ENCODE results near the gene TESK1.
A peak's percentile ranks its signal among the peaks of the same experiment; 100 is the strongest.
"Not testable (repeated sequence)": the region's sequence is repeated elsewhere in the genome, so short reads cannot be mapped to it uniquely, and the experiment has no call there.

Gene TESK1

GRCh38 chr9:35612843-35613242 is 7.8 kb downstream of the TESK1 start:
- no peak for DNase-seq (ENCODE audit: low read depth in 2 of 2, low spot score in 1 of 2)

GRCh38 chr9:35615981-35616680 is 11.1 kb downstream of the TESK1 start:
- DNase-seq (ENCODE audit: low read depth in 2 of 2, low spot score in 1 of 2), result no peak

GRCh38 chr9:35616681-35617459 is 11.8 kb downstream of the TESK1 start:
- DNase-seq (ENCODE audit: low read depth in 2 of 2, low spot score in 1 of 2), result peak in 1 of 2 donors; percentile 41

GRCh38 chr9:35617548-35617947 is 12.5 kb downstream of the TESK1 start:
- no peak for DNase-seq (ENCODE audit: low read depth in 2 of 2, low spot score in 1 of 2)

- DNase-seq (ENCODE audit: low read depth in 2 of 2, low spot score in 1 of 2), result no peak
Measured at GRCh38 chr9:35618325-35618727, 13.3 kb downstream of the TESK1 start, which contains the start of gene CD72. CD72 (minus strand) TSS chr9:35618413; CDS start chr9:35618303, 110 bp downstream.

- DNase-seq (ENCODE audit: low read depth in 2 of 2, low spot score in 1 of 2), result no peak
Measured at GRCh38 chr9:35618854-35619799, 14.1 kb downstream of the TESK1 start.

- DNase-seq (ENCODE audit: low read depth in 2 of 2, low spot score in 1 of 2), result no peak
Measured at GRCh38 chr9:35619800-35620158, 14.7 kb downstream of the TESK1 start.

- no peak for DNase-seq (ENCODE audit: low read depth in 2 of 2, low spot score in 1 of 2)
Measured at GRCh38 chr9:35627575-35627974, 22.5 kb downstream of the TESK1 start.

GRCh38 chr9:35628389-35628991 is 23.4 kb downstream of the TESK1 start:
- DNase-seq (ENCODE audit: low read depth in 2 of 2, low spot score in 1 of 2), result no peak

GRCh38 chr9:35629597-35629996 is 24.5 kb downstream of the TESK1 start:
- DNase-seq (ENCODE audit: low read depth in 2 of 2, low spot score in 1 of 2), result no peak

GRCh38 chr9:35635730-35636129 is 30.7 kb downstream of the TESK1 start:
- no peak for DNase-seq (ENCODE audit: low read depth in 2 of 2, low spot score in 1 of 2)

GRCh38 chr9:35636135-35636876 is 31.2 kb downstream of the TESK1 start:
- no peak for DNase-seq (ENCODE audit: low read depth in 2 of 2, low spot score in 1 of 2)

- not testable (repeated sequence) for DNase-seq (ENCODE audit: low read depth in 2 of 2, low spot score in 1 of 2)
Measured at GRCh38 chr9:35636877-35637246, 31.8 kb downstream of the TESK1 start.

- not testable (repeated sequence) for DNase-seq (ENCODE audit: low read depth in 2 of 2, low spot score in 1 of 2)
Measured at GRCh38 chr9:35637427-35637955, 32.4 kb downstream of the TESK1 start.

GRCh38 chr9:35638751-35639150 is 33.7 kb downstream of the TESK1 start:
- not testable (repeated sequence) for DNase-seq (ENCODE audit: low read depth in 2 of 2, low spot score in 1 of 2)

- DNase-seq (ENCODE audit: low read depth in 2 of 2, low spot score in 1 of 2), result not testable (repeated sequence)
Measured at GRCh38 chr9:35639225-35639624, 34.2 kb downstream of the TESK1 start.

GRCh38 chr9:35639631-35640030 is 34.6 kb downstream of the TESK1 start:
- DNase-seq (ENCODE audit: low read depth in 2 of 2, low spot score in 1 of 2), result no peak

GRCh38 chr9:35640431-35640830 is 35.4 kb downstream of the TESK1 start:
- DNase-seq (ENCODE audit: low read depth in 2 of 2, low spot score in 1 of 2), result not testable (repeated sequence)

- DNase-seq (ENCODE audit: low read depth in 2 of 2, low spot score in 1 of 2), result not testable (repeated sequence)
Measured at GRCh38 chr9:35641478-35641877, 36.4 kb downstream of the TESK1 start.

GRCh38 chr9:35643046-35643445 is 38.0 kb downstream of the TESK1 start:
- DNase-seq (ENCODE audit: low read depth in 2 of 2, low spot score in 1 of 2), result no peak

Data from stimulated activated CD8-positive, alpha-beta memory T cell treated with anti-CD3 and anti-CD28 coated beads, Interleukin-4, amount 100 ng/mL, for 1 hour (primary cell).